ENCODE data around the gene SPNS1.

The SPNS1 gene

GRCh38 chr16:28943281-28943680, 31.3 kb upstream of the SPNS1 start:
- no peak overlapping the region for H3K27ac ChIP-seq
- TF ChIP-seq CTCF (conservative IDR thresholded peaks at IDR 0.05), result no peak

GRCh38 chr16:28946681-28947080, 27.9 kb upstream of the SPNS1 start:
- TF ChIP-seq CTCF (conservative IDR thresholded peaks at IDR 0.05), result no peak
- H3K27ac ChIP-seq, result no peak overlapping the region

GRCh38 chr16:28950648-28951409, 23.7 kb upstream of the SPNS1 start, which contains the start of gene NFATC2IP:
Gene NFATC2IP (plus strand): TSS chr16:28950937. CDS start chr16:28951012, 75 bp downstream.
- peak within 1 kb of the TSS; percentile 68 for H3K27ac ChIP-seq
- TF ChIP-seq CTCF (conservative IDR thresholded peaks at IDR 0.05), result no peak

- H3K27ac ChIP-seq, result peak overlapping the region; percentile 68
- no peak for TF ChIP-seq CTCF (conservative IDR thresholded peaks at IDR 0.05)
Observed at GRCh38 chr16:28951410-28951943, 23.1 kb upstream of the SPNS1 start.

- H3K27ac ChIP-seq, result no peak overlapping the region
- TF ChIP-seq CTCF (conservative IDR thresholded peaks at IDR 0.05), result no peak
Observed at GRCh38 chr16:28958216-28958615, 16.4 kb upstream of the SPNS1 start.

GRCh38 chr16:28958836-28959235, 15.7 kb upstream of the SPNS1 start:
- TF ChIP-seq CTCF (conservative IDR thresholded peaks at IDR 0.05), result no peak
- no peak overlapping the region for H3K27ac ChIP-seq

- no peak for TF ChIP-seq CTCF (conservative IDR thresholded peaks at IDR 0.05)
- H3K27ac ChIP-seq, result no peak overlapping the region
Observed at GRCh38 chr16:28964072-28964471, 10.5 kb upstream of the SPNS1 start.
